ENCODE results near the gene ACOT7.

ACOT7 gene

DNA sequence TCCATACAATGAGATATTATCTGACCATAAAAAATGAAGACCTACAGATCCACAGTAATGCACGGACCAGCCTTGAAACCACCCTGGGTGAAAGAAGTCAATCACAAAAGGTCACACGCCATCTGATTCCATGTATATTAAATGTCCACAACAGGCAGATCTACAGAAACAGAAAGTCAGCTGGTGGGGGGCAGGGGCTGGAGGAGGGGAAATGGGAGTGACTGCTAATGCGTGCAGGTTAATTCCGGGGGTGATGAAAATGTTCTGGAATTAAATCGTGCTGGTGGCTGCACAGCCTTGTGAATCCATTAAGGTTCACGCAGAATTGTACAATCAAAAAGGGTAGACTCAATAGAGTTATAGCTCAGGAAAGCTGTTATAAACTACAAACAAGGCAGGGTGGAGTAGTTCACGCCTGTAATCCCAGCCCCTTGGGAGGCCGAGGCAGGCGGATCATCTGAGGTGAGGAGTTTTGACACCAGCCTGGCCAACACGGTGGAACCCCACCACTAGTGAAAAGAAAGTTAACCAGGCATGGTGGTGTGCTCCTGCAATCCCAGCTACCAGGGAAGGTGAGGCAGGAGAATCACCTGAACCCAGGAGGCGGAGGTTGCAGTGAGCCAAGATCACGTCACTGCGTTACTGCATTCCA, 32.3 kb downstream of the ACOT7 start:
- Histone ChIP-seq H3K27me3 (ENCODE audit: insufficient read depth, low read length) (no peaks in the 10 kb centered on the region), H3K9me2 (ENCODE audit: low read depth, low read length) (no peaks in the 10 kb centered on the region), H3K9ac (ENCODE audit: low read length) (no peak overlapping the region), H3K36me3 (ENCODE audit: insufficient read depth, low read length) (no peaks in the 10 kb centered on the region; the same call in 1 of the 2 replicates), H3K27ac (ENCODE audit: low read depth, low read length, poor library complexity, severe bottlenecking) (no peak overlapping the region), H3K4me2 (ENCODE audit: low read length) (no peak overlapping the region), H3K4me1 (ENCODE audit: insufficient read depth, low read length, severe bottlenecking) (peaks cover 6% of the 10 kb centered on the region), H3F3A (ENCODE audit: insufficient read depth, low read length) (no peaks in the 10 kb centered on the region), H2AFZ (ENCODE audit: low read length) (no peak overlapping the region), H3K4me3 (ENCODE audit: low read depth, low read length, poor library complexity, severe bottlenecking) (no peak overlapping the region), H4K20me1 (ENCODE audit: insufficient read depth, low read length) (no peaks in the 10 kb centered on the region), H3K9me3 (ENCODE audit: low read length) (no peaks in the 10 kb centered on the region), H3K79me2 (ENCODE audit: insufficient read depth, low read length) (no peaks in the 10 kb centered on the region)
- TF ChIP-seq EZH2 (IDR thresholded peaks at IDR 0.05; ENCODE audit: borderline replicate concordance, low read length) = no peak
- TF ChIP-seq, protein P1, sequence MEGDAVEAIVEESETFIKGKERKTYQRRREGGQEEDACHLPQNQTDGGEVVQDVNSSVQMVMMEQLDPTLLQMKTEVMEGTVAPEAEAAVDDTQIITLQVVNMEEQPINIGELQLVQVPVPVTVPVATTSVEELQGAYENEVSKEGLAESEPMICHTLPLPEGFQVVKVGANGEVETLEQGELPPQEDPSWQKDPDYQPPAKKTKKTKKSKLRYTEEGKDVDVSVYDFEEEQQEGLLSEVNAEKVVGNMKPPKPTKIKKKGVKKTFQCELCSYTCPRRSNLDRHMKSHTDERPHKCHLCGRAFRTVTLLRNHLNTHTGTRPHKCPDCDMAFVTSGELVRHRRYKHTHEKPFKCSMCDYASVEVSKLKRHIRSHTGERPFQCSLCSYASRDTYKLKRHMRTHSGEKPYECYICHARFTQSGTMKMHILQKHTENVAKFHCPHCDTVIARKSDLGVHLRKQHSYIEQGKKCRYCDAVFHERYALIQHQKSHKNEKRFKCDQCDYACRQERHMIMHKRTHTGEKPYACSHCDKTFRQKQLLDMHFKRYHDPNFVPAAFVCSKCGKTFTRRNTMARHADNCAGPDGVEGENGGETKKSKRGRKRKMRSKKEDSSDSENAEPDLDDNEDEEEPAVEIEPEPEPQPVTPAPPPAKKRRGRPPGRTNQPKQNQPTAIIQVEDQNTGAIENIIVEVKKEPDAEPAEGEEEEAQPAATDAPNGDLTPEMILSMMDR (IDR thresholded peaks at IDR 0.05; ENCODE audit: low read length) = no peak

DNA sequence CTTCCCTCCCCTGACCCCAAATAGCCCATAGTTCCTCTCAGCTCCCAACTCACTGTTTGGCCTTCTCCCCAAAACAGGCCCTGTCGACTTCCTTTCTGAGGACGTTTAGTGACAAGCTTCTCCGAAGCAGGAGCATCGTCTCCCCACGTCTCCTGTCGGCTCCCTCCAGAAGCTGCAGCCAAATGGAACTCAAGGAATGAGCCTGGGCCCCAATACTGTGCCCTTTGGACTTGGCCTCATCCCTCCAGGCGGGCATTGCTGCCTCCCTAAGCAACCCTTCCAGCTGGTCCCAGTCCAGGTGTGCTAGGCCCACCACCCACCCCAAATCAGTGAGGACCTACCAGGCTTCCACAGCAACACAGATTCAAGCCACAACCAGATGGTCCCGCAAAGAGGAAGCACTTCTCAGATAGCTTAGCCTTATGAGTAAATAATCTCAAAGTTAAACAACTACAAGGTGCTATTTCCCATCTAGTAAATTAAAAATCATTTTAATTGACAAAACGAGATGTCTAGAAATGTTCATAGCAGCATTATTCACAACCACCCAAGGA, 33.0 kb downstream of the ACOT7 start:
- Histone ChIP-seq H3K27ac (ENCODE audit: low read depth, low read length, poor library complexity, severe bottlenecking) (no peak overlapping the region), H4K20me1 (ENCODE audit: insufficient read depth, low read length) (no peaks in the 10 kb centered on the region), H3K4me1 (ENCODE audit: insufficient read depth, low read length, severe bottlenecking) (peaks cover 6% of the 10 kb centered on the region), H3K27me3 (ENCODE audit: insufficient read depth, low read length) (no peaks in the 10 kb centered on the region), H3K4me3 (ENCODE audit: low read depth, low read length, poor library complexity, severe bottlenecking) (no peak overlapping the region), H3K79me2 (ENCODE audit: insufficient read depth, low read length) (no peaks in the 10 kb centered on the region), H3K9ac (ENCODE audit: low read length) (no peak overlapping the region), H3K36me3 (ENCODE audit: insufficient read depth, low read length) (no peaks in the 10 kb centered on the region; the same call in 1 of the 2 replicates), H3F3A (ENCODE audit: insufficient read depth, low read length) (no peaks in the 10 kb centered on the region), H3K9me2 (ENCODE audit: low read depth, low read length) (no peaks in the 10 kb centered on the region), H2AFZ (ENCODE audit: low read length) (no peak overlapping the region), H3K9me3 (ENCODE audit: low read length) (no peaks in the 10 kb centered on the region), H3K4me2 (ENCODE audit: low read length) (no peak overlapping the region)
- TF ChIP-seq, protein P1 (IDR thresholded peaks at IDR 0.05; ENCODE audit: low read length) = no peak
- no peak for TF ChIP-seq EZH2 (IDR thresholded peaks at IDR 0.05; ENCODE audit: borderline replicate concordance, low read length)

DNA sequence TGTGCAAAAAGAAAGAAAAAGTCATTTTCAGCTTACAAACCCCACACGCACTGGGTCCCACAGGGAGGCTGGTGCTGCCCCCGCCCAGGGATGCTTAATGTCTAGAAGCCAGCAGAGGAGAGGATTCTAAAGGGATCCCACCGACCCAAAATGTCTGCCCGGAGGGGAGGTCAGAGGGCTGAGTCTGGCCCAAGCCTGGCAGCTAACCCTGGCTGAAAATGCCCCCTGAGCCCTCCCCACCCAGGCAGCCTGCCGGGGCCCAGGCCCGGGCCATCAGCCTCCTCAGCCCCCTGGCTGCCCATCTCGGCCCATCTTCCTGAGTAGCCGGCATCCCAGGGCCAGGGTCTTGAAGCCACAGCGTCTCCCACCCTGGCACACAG, 33.5 kb downstream of the ACOT7 start:
- Histone ChIP-seq H3K79me2 (ENCODE audit: insufficient read depth, low read length) (no peaks in the 10 kb centered on the region), H3K27ac (ENCODE audit: low read depth, low read length, poor library complexity, severe bottlenecking) (no peak overlapping the region), H3K9me2 (ENCODE audit: low read depth, low read length) (no peaks in the 10 kb centered on the region), H3K4me1 (ENCODE audit: insufficient read depth, low read length, severe bottlenecking) (peaks cover 6% of the 10 kb centered on the region), H4K20me1 (ENCODE audit: insufficient read depth, low read length) (no peaks in the 10 kb centered on the region), H3K9me3 (ENCODE audit: low read length) (no peaks in the 10 kb centered on the region), H3K4me2 (ENCODE audit: low read length) (no peak overlapping the region), H3K9ac (ENCODE audit: low read length) (no peak overlapping the region), H2AFZ (ENCODE audit: low read length) (no peak overlapping the region), H3K27me3 (ENCODE audit: insufficient read depth, low read length) (no peaks in the 10 kb centered on the region), H3K36me3 (ENCODE audit: insufficient read depth, low read length) (no peaks in the 10 kb centered on the region; the same call in 1 of the 2 replicates), H3F3A (ENCODE audit: insufficient read depth, low read length) (no peaks in the 10 kb centered on the region), H3K4me3 (ENCODE audit: low read depth, low read length, poor library complexity, severe bottlenecking) (no peak overlapping the region)
- no peak for TF ChIP-seq EZH2 (IDR thresholded peaks at IDR 0.05; ENCODE audit: borderline replicate concordance, low read length)
- TF ChIP-seq, protein P1 (IDR thresholded peaks at IDR 0.05; ENCODE audit: low read length) = no peak
